H9 (cell line): ENCODE results near the gene PTPRN2. TPM values are rescaled to one million over a fixed set of nuclear protein-coding genes. Genes with fewer than 3 reads are reported as not detected.

Experiments
- DNase-seq: peaks from one replicate; pipeline ENCODE4 v3.0.0-alpha.2; 2017
- H2AFZ ChIP-seq: one replicate; pipeline ENCODE4 v1.6.1; 2013; ENCODE audit warnings: mild to moderate bottlenecking, low read length, control low read depth, moderate library complexity
- H2AK5ac ChIP-seq: 2 replicates; pipeline ENCODE4 v1.6.1; 2013; ENCODE audit warnings: low read length, control low read depth, mixed read lengths; ENCODE audit not compliant: insufficient read length
- H2BK120ac ChIP-seq: one replicate; pipeline ENCODE4 v1.6.1; 2013; ENCODE audit warnings: low read depth, mild to moderate bottlenecking, low read length, control low read depth, inconsistent platforms; ENCODE audit not compliant: poor library complexity, severe bottlenecking
- H2BK12ac ChIP-seq: 2 replicates; pipeline ENCODE4 v1.6.1; 2013; ENCODE audit warnings: low read length, control low read depth, mixed read lengths, low read depth; ENCODE audit not compliant: insufficient read length
- H2BK15ac ChIP-seq: 2 replicates; pipeline ENCODE4 v1.6.1; 2013; ENCODE audit warnings: low read depth, low read length, control low read depth
- H2BK20ac ChIP-seq: one replicate; pipeline ENCODE4 v1.6.1; 2013; ENCODE audit warnings: low read depth, mild to moderate bottlenecking, low read length, control low read depth, inconsistent platforms; ENCODE audit not compliant: poor library complexity, severe bottlenecking
- H2BK5ac ChIP-seq: 2 replicates; pipeline ENCODE4 v1.6.1; 2013; ENCODE audit warnings: low read length, control low read depth, mixed read lengths; ENCODE audit not compliant: insufficient read length
- H3K14ac ChIP-seq: 2 replicates; pipeline ENCODE4 v1.6.1; 2013; ENCODE audit warnings: low read length, control low read depth; ENCODE audit not compliant: insufficient read depth
- H3K18ac ChIP-seq: 2 replicates; pipeline ENCODE4 v1.6.1; 2013; ENCODE audit warnings: low read depth, mild to moderate bottlenecking, mixed read lengths, low read length, control low read depth; ENCODE audit not compliant: insufficient read length
- H3K23ac ChIP-seq: 2 replicates; pipeline ENCODE4 v1.6.1; 2013; ENCODE audit warnings: low read length, control low read depth, mixed read lengths, low read depth; ENCODE audit not compliant: insufficient read length
- H3K23me2 ChIP-seq: 2 replicates; pipeline ENCODE4 v1.6.1; 2013; ENCODE audit warnings: low read depth, mild to moderate bottlenecking, mixed read lengths, low read length, control low read depth; ENCODE audit not compliant: insufficient read length, poor library complexity, severe bottlenecking
- H3K27ac ChIP-seq: 2 replicates; pipeline ENCODE4 v1.5.1; 2013; ENCODE audit warnings: low read length, control low read depth, mixed read lengths, low read depth; ENCODE audit not compliant: insufficient read length
- H3K27me3 ChIP-seq: 2 replicates; pipeline ENCODE4 v1.6.1; 2013; ENCODE audit warnings: low read length, control low read depth, inconsistent platforms; ENCODE audit not compliant: insufficient read depth
- H3K4ac ChIP-seq: 2 replicates; pipeline ENCODE4 v1.6.1; 2013; ENCODE audit warnings: low read depth, mild to moderate bottlenecking, control low read depth, inconsistent platforms, low read length, moderate library complexity
- H3K4me1 ChIP-seq: 2 replicates; pipeline ENCODE4 v1.6.1; 2013; ENCODE audit warnings: low read length, control low read depth, inconsistent platforms; ENCODE audit not compliant: insufficient read depth
- H3K4me2 ChIP-seq: 2 replicates; pipeline ENCODE4 v1.6.1; 2013; ENCODE audit warnings: low read length, control low read depth, mixed read lengths; ENCODE audit not compliant: insufficient read length, insufficient read depth
- H3K56ac ChIP-seq: 2 replicates; pipeline ENCODE4 v1.6.1; 2013; ENCODE audit warnings: low read depth, mild to moderate bottlenecking, mixed read lengths, low read length, control low read depth; ENCODE audit not compliant: insufficient read length
- H3K79me1 ChIP-seq: 2 replicates; pipeline ENCODE4 v1.6.1; 2013; ENCODE audit warnings: low read depth, mild to moderate bottlenecking, moderate library complexity, low read length, control low read depth, inconsistent platforms; ENCODE audit not compliant: insufficient read depth, poor library complexity, severe bottlenecking
- H3K79me2 ChIP-seq: 2 replicates; pipeline ENCODE4 v1.6.1; 2013; ENCODE audit warnings: low read length, control low read depth, inconsistent platforms; ENCODE audit not compliant: insufficient read depth
- H3K9ac ChIP-seq: 2 replicates; pipeline ENCODE4 v1.6.1; 2013; ENCODE audit warnings: low read length, control low read depth, mixed read lengths; ENCODE audit not compliant: insufficient read length; ENCODE audit errors: extremely low read depth
- H3K9me3 ChIP-seq: one replicate; pipeline ENCODE4 v1.6.1; 2013; ENCODE audit warnings: low read depth, low read length, inconsistent platforms; ENCODE audit not compliant: control insufficient read depth
- H3T11ph ChIP-seq: one replicate; pipeline ENCODE4 v1.6.1; 2013; ENCODE audit warnings: mild to moderate bottlenecking, low read length, control low read depth, inconsistent platforms
- H4K20me1 ChIP-seq: one replicate; pipeline ENCODE4 v1.6.1; 2013; ENCODE audit not compliant: control insufficient read depth, insufficient read length, insufficient read depth
- H4K5ac ChIP-seq: 2 replicates; pipeline ENCODE4 v1.6.1; 2013; ENCODE audit warnings: low read depth, mild to moderate bottlenecking, mixed read lengths, low read length, control low read depth; ENCODE audit not compliant: insufficient read length
- H4K8ac ChIP-seq: replicated peaks from 2 replicates; pipeline ENCODE4 v1.6.1; 2013; ENCODE audit warnings: low read length, control low read depth, mixed read lengths, low read depth; ENCODE audit not compliant: insufficient read length
- H4K91ac ChIP-seq: 2 replicates; pipeline ENCODE4 v1.6.1; 2013; ENCODE audit warnings: low read depth, mild to moderate bottlenecking, moderate library complexity, mixed read lengths, low read length, control low read depth; ENCODE audit not compliant: insufficient read length
- H3K27ac Mint-ChIP-seq, 3 experiments: 2 replicates in 2 of 3; 3 replicates in 1 of 3; pipeline ENCODE4 v1.8.0; 2020 to 2021; ENCODE audit warnings: mixed read lengths in 3 of 3, mild to moderate bottlenecking in 1 of 3, moderate library complexity in 1 of 3
- H3K27me3 Mint-ChIP-seq: 2 replicates; pipeline ENCODE4 v1.8.0; 2021; ENCODE audit warnings: low read depth, mild to moderate bottlenecking, moderate library complexity, mixed read lengths
- H3K36me3 Mint-ChIP-seq, 3 experiments: 2 replicates in 2 of 3; 3 replicates in 1 of 3; pipeline ENCODE4 v1.8.0; 2020 to 2021; ENCODE audit warnings: low read depth in 3 of 3, mixed read lengths in 3 of 3; ENCODE audit not compliant: insufficient read depth in 1 of 3
- H3K4me1 Mint-ChIP-seq, 2 experiments: 2 replicates each; pipeline ENCODE4 v1.8.0; 2020; ENCODE audit warnings: mixed read lengths in 2 of 2
- H3K4me3 Mint-ChIP-seq, 2 experiments: 2 replicates in 1 of 2; 3 replicates in 1 of 2; pipeline ENCODE4 v1.8.0; 2020 to 2021; ENCODE audit warnings: mild to moderate bottlenecking in 2 of 2, mixed read lengths in 2 of 2, moderate library complexity in 1 of 2
- H3K9me3 Mint-ChIP-seq, 2 experiments: 2 replicates in 1 of 2; 3 replicates in 1 of 2; pipeline ENCODE4 v1.8.0; 2020; ENCODE audit warnings: mild to moderate bottlenecking in 2 of 2, mixed read lengths in 2 of 2, moderate library complexity in 1 of 2
- CTCF ChIP-seq: fragments of 200-600 bp; sonication (generic); conservative IDR thresholded peaks from 3 replicates; pipeline ENCODE4 v1.8.0; 2021; ENCODE audit warnings: antibody characterized with exemption, mild to moderate bottlenecking
- WGBS: extraction: QIAGEN DNeasy Blood & Tissue Kit; methylation state at CpG from one replicate; pipeline ENCODE4 v1.1.7; 2013; ENCODE audit warnings: missing lambda C conversion rate, low lambda C conversion rate, mixed read lengths; ENCODE audit not compliant: insufficient read length; ENCODE audit errors: extremely low coverage; 5-methylcytosine and 5-hydroxymethylcytosine counted together
- total RNA-seq: library from RNA; stranded (reverse); gene quantifications from 2 replicates; pipeline ENCODE4 v1.2.1, GENCODE V29; 2021

PTPRN2 gene
- total RNA-seq, 1 experiment from 2014 or later: 5.2 TPM

GRCh38 chr7:157521061-157521731 is 1066.4 kb downstream of the PTPRN2 start:
- H3K9me3 Mint-ChIP-seq: no peaks in the 10 kb centered on the region; a peak in 3 of 5 replicates

More at GRCh38 chr7:157521061-157521731, 1066.4 kb downstream of the PTPRN2 start:
- Histone ChIP-seq H2BK120ac (no peak overlapping the region), H3K23ac (no peak overlapping the region), H3T11ph (no peak overlapping the region), H2BK12ac (no peak overlapping the region), H3K27ac (no peak overlapping the region), H2AK5ac (no peak overlapping the region), H3K79me1 (no peaks in the 10 kb centered on the region), H4K20me1 (no peaks in the 10 kb centered on the region), H3K56ac (no peak overlapping the region), H3K4me2 (no peak overlapping the region), H3K4me1 (no peaks in the 10 kb centered on the region), H3K9ac (no peak overlapping the region), H3K4ac (no peak overlapping the region), H3K27me3 (no peaks in the 10 kb centered on the region), H3K14ac (no peak overlapping the region; the same call in 1 of the 2 replicates), H4K5ac (no peak overlapping the region), H4K91ac (no peak overlapping the region), H2AFZ (no peak overlapping the region), H2BK20ac (no peak overlapping the region), H2BK5ac (no peak overlapping the region), H4K8ac (no peak overlapping the region), H3K23me2 (no peaks in the 10 kb centered on the region), H3K18ac (no peak overlapping the region), H3K79me2 (no peaks in the 10 kb centered on the region), H2BK15ac (no peak overlapping the region), H3K9me3 (no peaks in the 10 kb centered on the region)
- peak; percentile 24 for DNase-seq
- H3K27ac Mint-ChIP-seq: no peak overlapping the region
- no CpG with 5 or more reads among the region's 28 CpGs for WGBS
- H3K27me3 Mint-ChIP-seq: peaks cover 63% of the 10 kb centered on the region
- H3K4me3 Mint-ChIP-seq: no peak overlapping the region
- peaks cover 0 to 8% of the 10 kb centered on the region in 2 experiments; a peak in 2 of 4 replicates for H3K4me1 Mint-ChIP-seq
- TF ChIP-seq CTCF: no peak
- peaks cover 0 to 1% (median 0%) of the 10 kb centered on the region in 3 experiments; a peak in 2 of 7 replicates for H3K36me3 Mint-ChIP-seq
